ENCODE data around the gene GYG2.

GRCh38 chrX:2799369-2799768 lies 29.4 kb upstream of the GYG2 start:
- no peak for TF ChIP-seq CTCF (IDR thresholded peaks at IDR 0.05; ENCODE audit: low read depth, low read length)
- no peak for TF ChIP-seq POLR2A (IDR thresholded peaks at IDR 0.05; ENCODE audit: extremely low read depth, insufficient read length)
